ENCODE measurements around the gene AKT3. TPM values are rescaled to one million over a fixed set of nuclear protein-coding genes. Genes with fewer than 3 reads are reported as not detected.

Gene AKT3
- total RNA-seq, 1 donor from 2014 or later = 27.8 TPM

GRCh38 chr1:243564814-243565213 lies 285.2 kb downstream of the AKT3 start:
- intact Hi-C loops (cut with micrococcal nuclease) = no loop called here

- intact Hi-C loops (cut with micrococcal nuclease) = no loop called here
Measured at GRCh38 chr1:243563732-243564131, 286.3 kb downstream of the AKT3 start.

GRCh38 chr1:243562473-243562872 lies 287.6 kb downstream of the AKT3 start:
- intact Hi-C loops (cut with micrococcal nuclease) = no loop called here

- intact Hi-C loops (cut with micrococcal nuclease) = no loop called here
Measured at GRCh38 chr1:243561588-243562319, 288.3 kb downstream of the AKT3 start.

- intact Hi-C loops (cut with micrococcal nuclease) = no loop called here
Measured at GRCh38 chr1:243559575-243560162, 290.4 kb downstream of the AKT3 start.

GRCh38 chr1:243558576-243558975 lies 291.5 kb downstream of the AKT3 start:
- intact Hi-C loops (cut with micrococcal nuclease) = no loop called here

- intact Hi-C loops (cut with micrococcal nuclease) = no loop called here
Measured at GRCh38 chr1:243557866-243558265, 292.2 kb downstream of the AKT3 start.

GRCh38 chr1:243554686-243555085 lies 295.4 kb downstream of the AKT3 start:
- intact Hi-C loops (cut with micrococcal nuclease) = no loop called here

- intact Hi-C loops (cut with micrococcal nuclease) = no loop called here
Measured at GRCh38 chr1:243553090-243553489, 297.0 kb downstream of the AKT3 start.

- intact Hi-C loops (cut with micrococcal nuclease) = no loop called here
Measured at GRCh38 chr1:243550276-243550675, 299.8 kb downstream of the AKT3 start.

- intact Hi-C loops (cut with micrococcal nuclease) = no loop called here
Measured at GRCh38 chr1:243549791-243550190, 300.3 kb downstream of the AKT3 start.

- intact Hi-C loops (cut with micrococcal nuclease) = no loop called here
Measured at GRCh38 chr1:243549108-243549507, 300.9 kb downstream of the AKT3 start.

GRCh38 chr1:243548516-243548915 lies 301.5 kb downstream of the AKT3 start:
- intact Hi-C loops (cut with micrococcal nuclease) = no loop called here

- intact Hi-C loops (cut with micrococcal nuclease) = no loop called here
Measured at GRCh38 chr1:243547891-243548290, 302.2 kb downstream of the AKT3 start.

GRCh38 chr1:243546457-243546856 lies 303.6 kb downstream of the AKT3 start:
- intact Hi-C loops (cut with micrococcal nuclease) = no loop called here

- intact Hi-C loops (cut with micrococcal nuclease) = no loop called here
Measured at GRCh38 chr1:243543501-243543900, 306.5 kb downstream of the AKT3 start.

GRCh38 chr1:243542739-243543415 lies 307.2 kb downstream of the AKT3 start:
- intact Hi-C loops (cut with micrococcal nuclease) = no loop called here

GRCh38 chr1:243539636-243540035 lies 310.4 kb downstream of the AKT3 start:
- intact Hi-C loops (cut with micrococcal nuclease) = no loop called here

- intact Hi-C loops (cut with micrococcal nuclease) = no loop called here
Measured at GRCh38 chr1:243535014-243535413, 315.0 kb downstream of the AKT3 start.

- intact Hi-C loops (cut with micrococcal nuclease) = no loop called here
Measured at GRCh38 chr1:243529512-243529911, 320.5 kb downstream of the AKT3 start.

- intact Hi-C loops (cut with micrococcal nuclease) = no loop called here
Measured at GRCh38 chr1:243528459-243529121, 321.5 kb downstream of the AKT3 start.

- intact Hi-C loops (cut with micrococcal nuclease) = no loop called here
Measured at GRCh38 chr1:243526180-243526579, 323.9 kb downstream of the AKT3 start.

Measured in T-helper 1 cell treated with Interleukin-12 subunit alpha and Interleukin-12 subunit beta and Interleukin-4 antibody, amounts not matched to agents 30 ng/mL and 1 ng/mL, for 36 hours (primary cell).